CD14-positive monocyte (primary cell): ENCODE measurements around the gene TNIK. TPM values are rescaled to one million over a fixed set of nuclear protein-coding genes. Genes with fewer than 3 reads are reported as not detected.
A peak's percentile ranks its signal among the peaks of the same experiment; 100 is the strongest.

Experiments
- DNase-seq, 3 donors: peaks; one replicate each; pipeline ENCODE4 v3.0.0-alpha.2; 2011 to 2022
- H2AFZ ChIP-seq: 2 replicates; pipeline ENCODE4 v1.6.0; 2012; ENCODE audit warnings: mild to moderate bottlenecking, low read depth, low read length, inconsistent platforms; ENCODE audit not compliant: insufficient read depth, poor library complexity, severe bottlenecking
- H3K27ac ChIP-seq, 2 donors: 1 replicate in 1 of 2; 2 replicates in 1 of 2; pipeline ENCODE4 v1.5.1; 2012 to 2013; ENCODE audit warnings: low read length in 2 of 2, control low read depth in 1 of 2, inconsistent platforms in 1 of 2, low read depth in 1 of 2, mild to moderate bottlenecking in 1 of 2
- H3K27me3 ChIP-seq, 2 donors: one replicate each; pipeline versions ENCODE4 v1.6.0 to v1.6.1; 2011 to 2013; ENCODE audit warnings: low read length in 2 of 2; ENCODE audit not compliant: control insufficient read depth in 2 of 2, insufficient read depth in 2 of 2
- H3K36me3 ChIP-seq, 2 donors: replicated peaks in 1 of 2; 1 replicate in 1 of 2; 2 replicates in 1 of 2; pipeline versions ENCODE4 v1.5.1 to v1.6.1; 2012 to 2013; ENCODE audit warnings: low read length in 2 of 2, control low read depth in 1 of 2, inconsistent platforms in 1 of 2, mild to moderate bottlenecking in 1 of 2; ENCODE audit not compliant: insufficient read depth in 2 of 2, control insufficient read depth in 1 of 2
- H3K4me1 ChIP-seq, 2 donors: 1 replicate in 1 of 2; 2 replicates in 1 of 2; pipeline versions ENCODE4 v1.5.1 to v1.6.1; 2012 to 2013; ENCODE audit warnings: low read length in 2 of 2, control low read depth in 1 of 2, inconsistent platforms in 1 of 2, mild to moderate bottlenecking in 1 of 2, moderate library complexity in 1 of 2; ENCODE audit not compliant: insufficient read depth in 2 of 2, control insufficient read depth in 1 of 2
- H3K4me2 ChIP-seq: replicated peaks from 2 replicates; pipeline ENCODE3; 2012; ENCODE audit warnings: low read length, moderate library complexity, mild to moderate bottlenecking; ENCODE audit not compliant: poor library complexity, severe bottlenecking; ENCODE audit errors: extremely low read depth
- H3K4me3 ChIP-seq, 3 experiments: fragments of 200-600 bp in 1 of 3; sonication (generic) in 1 of 3; replicated peaks in 1 of 3; 1 replicate in 2 of 3; 2 replicates in 1 of 3; pipeline ENCODE4 v1.5.1; 2011 to 2013; ENCODE audit warnings: low read length in 3 of 3, mild to moderate bottlenecking in 3 of 3, control low read depth in 2 of 3, low read depth in 2 of 3, inconsistent platforms in 1 of 3, moderate library complexity in 1 of 3
- H3K79me2 ChIP-seq: 2 replicates; pipeline ENCODE4 v1.6.0; 2012; ENCODE audit warnings: mild to moderate bottlenecking, control low read depth, inconsistent platforms, low read length, moderate library complexity; ENCODE audit not compliant: insufficient read depth
- H3K9ac ChIP-seq: 2 replicates; pipeline ENCODE4 v1.6.0; 2017; ENCODE audit warnings: low read length, mild to moderate bottlenecking; ENCODE audit not compliant: insufficient read depth, poor library complexity, severe bottlenecking
- H3K9me3 ChIP-seq, 2 donors: replicated peaks in 1 of 2; 1 replicate in 1 of 2; 2 replicates in 1 of 2; pipeline versions ENCODE4 v1.5.1 to v1.6.1; 2012 to 2013; ENCODE audit warnings: low read length in 2 of 2, control low read depth in 1 of 2; ENCODE audit not compliant: control insufficient read depth in 1 of 2, insufficient read depth in 1 of 2
- H4K20me1 ChIP-seq: 2 replicates; pipeline ENCODE4 v1.6.0; 2012; ENCODE audit warnings: mild to moderate bottlenecking, low read length, control low read depth, moderate library complexity; ENCODE audit not compliant: insufficient read depth
- H3K27ac Mint-ChIP-seq, 7 donors: one replicate each; pipeline ENCODE4 v1.8.0; 2020; ENCODE audit warnings: mild to moderate bottlenecking in 7 of 7, mixed read lengths in 7 of 7, moderate library complexity in 6 of 7, inconsistent platforms in 2 of 7
- H3K27me3 Mint-ChIP-seq, 3 donors: one replicate each; pipeline ENCODE4 v1.8.0; 2021 to 2022; ENCODE audit warnings: low read depth in 3 of 3, mild to moderate bottlenecking in 3 of 3, mixed read lengths in 3 of 3, moderate library complexity in 3 of 3, inconsistent platforms in 1 of 3
- H3K36me3 Mint-ChIP-seq, 2 donors: one replicate each; pipeline ENCODE4 v1.8.0; 2020; ENCODE audit warnings: mixed read lengths in 2 of 2, inconsistent platforms in 1 of 2, mild to moderate bottlenecking in 1 of 2
- H3K4me1 Mint-ChIP-seq: one replicate; pipeline ENCODE4 v1.8.0; 2020; ENCODE audit warnings: mild to moderate bottlenecking, mixed read lengths
- H3K4me3 Mint-ChIP-seq, 2 donors: one replicate each; pipeline ENCODE4 v1.8.0; 2020; ENCODE audit warnings: mild to moderate bottlenecking in 2 of 2, mixed read lengths in 2 of 2, moderate library complexity in 1 of 2
- H3K9me3 Mint-ChIP-seq, 7 donors: one replicate each; pipeline ENCODE4 v1.8.0; 2020 to 2022; ENCODE audit warnings: mixed read lengths in 7 of 7, mild to moderate bottlenecking in 6 of 7, moderate library complexity in 6 of 7, inconsistent platforms in 2 of 7
- CTCF ChIP-seq: fragments of 200-600 bp; IDR thresholded peaks from one replicate; pipeline ENCODE4 v1.8.0; 2022; ENCODE audit warnings: antibody characterized with exemption, mild to moderate bottlenecking
- WGBS: methylation state at CpG from one replicate; pipeline ENCODE4 v1.1.5; 2013; ENCODE audit warnings: missing lambda C conversion rate; ENCODE audit not compliant: insufficient coverage; 5-methylcytosine and 5-hydroxymethylcytosine counted together
- intact Hi-C, 2 donors: fragments of 100-400 bp; cut with micrococcal nuclease; formaldehyde crosslinking; loops; one replicate each; pipeline versions ENCODE4 v1.15.0 to v1.15.1; 2023
- polyA plus RNA-seq, 3 donors: library from polyadenylated mRNA; depleted of rRNA in 1 of 3; unstranded in 2 of 3; stranded (reverse) in 1 of 3; fragments of 300-500 nt in 2 of 3; fragments of >200 nt in 1 of 3; fragmentation: Illumina TruSeq in 2 of 3; gene quantifications; 1 replicate in 2 of 3; 2 replicates in 1 of 3; pipeline ENCODE4 v1.2.3, GENCODE V29; 2012 to 2021

The TNIK gene
- polyA plus RNA-seq, 3 donors, result 0.36 to 1.8 (median 0.75) TPM

- peaks cover 26 to 27% of the 10 kb centered on the region in 2 donors for H3K4me1 ChIP-seq
- Mint-ChIP-seq H3K4me3 (peak overlapping the region in 1 of 2 donors; percentile 99), H3K36me3 (peaks cover 6 to 7% of the 10 kb centered on the region in 2 donors), H3K27me3 (peaks cover 44 to 55% (median 48%) of the 10 kb centered on the region in 3 donors), H3K27ac (no peak overlapping the region), H3K9me3 (peaks cover 0 to 13% (median 2%) of the 10 kb centered on the region in 7 donors), H3K4me1 (peaks cover 42% of the 10 kb centered on the region)
- no peaks in the 10 kb centered on the region for H3K9me3 ChIP-seq
- peaks cover 29 to 41% of the 10 kb centered on the region in 2 donors for H3K27me3 ChIP-seq
- H3K9ac ChIP-seq, result no peak overlapping the region
- TF ChIP-seq CTCF, result no peak
- H3K4me3 ChIP-seq, result no peak overlapping the region
- no peaks in the 10 kb centered on the region for H3K79me2 ChIP-seq
- H3K4me2 ChIP-seq, result no peak overlapping the region
- no peaks in the 10 kb centered on the region for H3K36me3 ChIP-seq
- H2AFZ ChIP-seq, result no peak overlapping the region
- no peak overlapping the region for H3K27ac ChIP-seq
- intact Hi-C loops, result no loop called here
- H4K20me1 ChIP-seq, result no peaks in the 10 kb centered on the region
- 33% methylated on average over 1 of the region's 1 CpG for WGBS
- DNase-seq, result no peak
Observed at GRCh38 chr3:171462224-171462623, 2.0 kb upstream of the TNIK start.

- H3K27me3 Mint-ChIP-seq, result peaks cover 45 to 58% (median 52%) of the 10 kb centered on the region in 3 donors
- TF ChIP-seq CTCF, result no peak
- H3K4me3 Mint-ChIP-seq, result peak overlapping the region; percentile 97 to 99
- H3K9me3 Mint-ChIP-seq, result peaks cover 0 to 13% (median 2%) of the 10 kb centered on the region in 7 donors
- H3K4me1 Mint-ChIP-seq, result peaks cover 42% of the 10 kb centered on the region
- Histone ChIP-seq H3K4me1 (peaks cover 26 to 27% of the 10 kb centered on the region in 2 donors), H3K36me3 (no peaks in the 10 kb centered on the region), H2AFZ (peak overlapping the region; percentile 93), H3K4me2 (peak overlapping the region; percentile 95), H3K9ac (no peak overlapping the region), H3K4me3 (peak overlapping the region in 2 of 3 experiments; percentile 56 to 97), H3K27ac (no peak overlapping the region), H4K20me1 (no peaks in the 10 kb centered on the region), H3K9me3 (no peaks in the 10 kb centered on the region), H3K79me2 (no peaks in the 10 kb centered on the region), H3K27me3 (peaks cover 31 to 47% of the 10 kb centered on the region in 2 donors)
- no CpG with 5 or more reads among the region's 2 CpGs for WGBS
- no peak for DNase-seq
- peaks cover 6 to 7% of the 10 kb centered on the region in 2 donors for H3K36me3 Mint-ChIP-seq
- H3K27ac Mint-ChIP-seq, result no peak overlapping the region
- intact Hi-C loops, result no loop called here
Observed at GRCh38 chr3:171461525-171461917, 1.3 kb upstream of the TNIK start.
